GM12801 (cell line): ENCODE measurements around the gene ELMO2.

Experiments used
- CTCF ChIP-seq: IDR thresholded peaks from one replicate; pipeline ENCODE4 v1.5.1; 2011; ENCODE audit warnings: control low read depth; ENCODE audit not compliant: insufficient read length; ENCODE audit errors: extremely low read depth

ELMO2 gene

GRCh38 chr20:46434597-46434996 is 28.2 kb upstream of the ELMO2 start:
- no peak for TF ChIP-seq CTCF

GRCh38 chr20:46433051-46433450 is 26.6 kb upstream of the ELMO2 start:
- no peak for TF ChIP-seq CTCF

GRCh38 chr20:46430921-46431712 is 24.7 kb upstream of the ELMO2 start:
- TF ChIP-seq CTCF: no peak

GRCh38 chr20:46427384-46427783 is 21.0 kb upstream of the ELMO2 start:
- TF ChIP-seq CTCF: no peak

- TF ChIP-seq CTCF: no peak
These were observed 17.6 kb upstream of the ELMO2 start for GRCh38 chr20:46423882-46424482.

- no peak for TF ChIP-seq CTCF
These were observed 16.9 kb upstream of the ELMO2 start for GRCh38 chr20:46423342-46423741.

GRCh38 chr20:46420878-46421277 is 14.5 kb upstream of the ELMO2 start:
- no peak for TF ChIP-seq CTCF
